ENCODE data around the gene SLC50A1. TPM values are rescaled to one million over a fixed set of nuclear protein-coding genes. Genes with fewer than 3 reads are reported as not detected.

The SLC50A1 gene
- total RNA-seq, 1 experiment from 2014 or later = 24.9 TPM

- no peak overlapping the region for H3K14ac ChIP-seq (ENCODE audit: insufficient read depth, low read length)
- H3K4ac ChIP-seq (ENCODE audit: low read depth, low read length) = no peak overlapping the region
- no peak overlapping the region for H2AK5ac ChIP-seq (ENCODE audit: insufficient read length, low read length)
- H3K23ac ChIP-seq (ENCODE audit: insufficient read length, low read depth, low read length) = no peak overlapping the region
- H3K9me3 ChIP-seq (ENCODE audit: control insufficient read depth, low read depth, low read length) = no peaks in the 10 kb centered on the region
- peaks cover 6% of the 10 kb centered on the region for H3K23me2 ChIP-seq (ENCODE audit: insufficient read length, low read depth, low read length, poor library complexity, severe bottlenecking)
- Mint-ChIP-seq H3K9me3 (no peaks in the 10 kb centered on the region; a peak in 1 of 5 replicates), H3K4me1 (peaks cover 17 to 25% of the 10 kb centered on the region in 2 experiments), H3K27ac (no peak overlapping the region), H3K27me3 (ENCODE audit: low read depth) (peaks cover 55% of the 10 kb centered on the region), H3K4me3 (no peak overlapping the region), H3K36me3 (ENCODE audit: insufficient read depth in 1 of 3, low read depth in 3 of 3) (no peaks in the 10 kb centered on the region)
- peaks cover 2% of the 10 kb centered on the region; the same call in 1 of the 2 replicates for H3K27me3 ChIP-seq (ENCODE audit: insufficient read depth, low read length)
- H4K8ac ChIP-seq (replicated peaks; ENCODE audit: insufficient read length, low read depth, low read length) = no peak overlapping the region
- H2BK20ac ChIP-seq (ENCODE audit: low read depth, low read length, poor library complexity, severe bottlenecking) = no peak overlapping the region
- no peak overlapping the region for H2BK12ac ChIP-seq (ENCODE audit: insufficient read length, low read depth, low read length)
- H3K9ac ChIP-seq (ENCODE audit: extremely low read depth, insufficient read length, low read length) = no peak overlapping the region
- DNase-seq = no peak
- H3K18ac ChIP-seq (ENCODE audit: insufficient read length, low read depth, low read length) = no peak overlapping the region
- H3K4me2 ChIP-seq (ENCODE audit: insufficient read depth, insufficient read length, low read length) = no peak overlapping the region
- H4K91ac ChIP-seq (ENCODE audit: insufficient read length, low read depth, low read length) = no peak overlapping the region
- H3T11ph ChIP-seq (ENCODE audit: low read length) = no peak overlapping the region
- no peak overlapping the region for H2BK120ac ChIP-seq (ENCODE audit: low read depth, low read length, poor library complexity, severe bottlenecking)
- H4K20me1 ChIP-seq (ENCODE audit: control insufficient read depth, insufficient read depth, insufficient read length) = no peaks in the 10 kb centered on the region
- no peaks in the 10 kb centered on the region for H3K79me1 ChIP-seq (ENCODE audit: insufficient read depth, low read depth, low read length, poor library complexity, severe bottlenecking)
- H2BK15ac ChIP-seq (ENCODE audit: low read depth, low read length) = no peak overlapping the region
- H3K4me1 ChIP-seq (ENCODE audit: insufficient read depth, low read length) = no peaks in the 10 kb centered on the region
- H3K56ac ChIP-seq (ENCODE audit: insufficient read length, low read depth, low read length) = no peak overlapping the region
- no peak overlapping the region for H3K27ac ChIP-seq (ENCODE audit: insufficient read length, low read depth, low read length)
- no peak overlapping the region for H2AFZ ChIP-seq (ENCODE audit: low read length)
- H4K5ac ChIP-seq (ENCODE audit: insufficient read length, low read depth, low read length) = no peak overlapping the region
- WGBS (ENCODE audit: extremely low coverage, insufficient read length, low lambda C conversion rate) = no CpG with 5 or more reads among the region's 12 CpGs
- no peaks in the 10 kb centered on the region for H3K79me2 ChIP-seq (ENCODE audit: insufficient read depth, low read length)
- TF ChIP-seq, protein P1, sequence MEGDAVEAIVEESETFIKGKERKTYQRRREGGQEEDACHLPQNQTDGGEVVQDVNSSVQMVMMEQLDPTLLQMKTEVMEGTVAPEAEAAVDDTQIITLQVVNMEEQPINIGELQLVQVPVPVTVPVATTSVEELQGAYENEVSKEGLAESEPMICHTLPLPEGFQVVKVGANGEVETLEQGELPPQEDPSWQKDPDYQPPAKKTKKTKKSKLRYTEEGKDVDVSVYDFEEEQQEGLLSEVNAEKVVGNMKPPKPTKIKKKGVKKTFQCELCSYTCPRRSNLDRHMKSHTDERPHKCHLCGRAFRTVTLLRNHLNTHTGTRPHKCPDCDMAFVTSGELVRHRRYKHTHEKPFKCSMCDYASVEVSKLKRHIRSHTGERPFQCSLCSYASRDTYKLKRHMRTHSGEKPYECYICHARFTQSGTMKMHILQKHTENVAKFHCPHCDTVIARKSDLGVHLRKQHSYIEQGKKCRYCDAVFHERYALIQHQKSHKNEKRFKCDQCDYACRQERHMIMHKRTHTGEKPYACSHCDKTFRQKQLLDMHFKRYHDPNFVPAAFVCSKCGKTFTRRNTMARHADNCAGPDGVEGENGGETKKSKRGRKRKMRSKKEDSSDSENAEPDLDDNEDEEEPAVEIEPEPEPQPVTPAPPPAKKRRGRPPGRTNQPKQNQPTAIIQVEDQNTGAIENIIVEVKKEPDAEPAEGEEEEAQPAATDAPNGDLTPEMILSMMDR (conservative IDR thresholded peaks at IDR 0.05) = no peak
- H2BK5ac ChIP-seq (ENCODE audit: insufficient read length, low read length) = no peak overlapping the region
Observed at GRCh38 chr1:155092641-155093040, 43.0 kb upstream of the SLC50A1 start.
